Measurements from ENCODE around the gene CA7. TPM values are rescaled to one million over a fixed set of nuclear protein-coding genes. Genes with fewer than 3 reads are reported as not detected.

Gene CA7
- total RNA-seq, 4 donors from 2014 or later = not detected

DNA sequence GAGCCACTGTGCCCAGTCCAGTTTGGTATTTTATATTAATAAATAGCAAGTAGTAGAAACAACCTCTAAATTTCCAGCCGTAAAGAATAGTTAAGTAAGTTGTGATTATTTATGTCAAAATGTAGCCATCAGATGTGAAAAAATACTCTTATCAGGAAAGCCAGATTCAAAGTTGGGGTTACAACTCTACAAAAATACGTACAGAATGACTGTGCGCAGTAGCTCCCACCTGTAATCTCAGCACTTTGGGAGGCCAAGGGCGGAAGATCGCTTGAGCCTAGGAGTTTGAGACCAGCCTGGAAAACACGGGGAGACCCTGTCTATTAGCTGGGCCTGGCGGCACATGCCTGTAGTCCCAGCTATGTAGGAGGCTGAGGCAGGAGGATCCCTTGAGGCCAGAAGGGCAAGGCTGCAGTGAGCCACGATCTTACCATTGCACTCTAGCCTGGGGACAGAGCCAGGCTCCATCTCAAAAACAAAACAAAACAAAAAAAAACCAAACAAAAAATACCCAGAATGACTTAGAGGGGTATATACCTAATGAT, 37.8 kb downstream of the CA7 start:
- no peaks in the 10 kb centered on the region for H3K27me3 ChIP-seq
- H3K9me3 ChIP-seq = no peaks in the 10 kb centered on the region
- H3K4me3 ChIP-seq = peak overlapping the region in 1 of 4 donors; percentile 77
- H3K36me3 ChIP-seq = peaks cover 0 to 29% (median 0%) of the 10 kb centered on the region in 3 donors
- no peak for DNase-seq (ENCODE audit: low spot score in 2 of 2)
- peaks cover 0 to 42% (median 11%) of the 10 kb centered on the region in 4 donors for H3K4me1 ChIP-seq
- TF ChIP-seq POLR2A (IDR thresholded peaks at IDR 0.05) (no peak), EP300 (IDR thresholded peaks at IDR 0.05) (no peak)
- TF ChIP-seq, protein P1, sequence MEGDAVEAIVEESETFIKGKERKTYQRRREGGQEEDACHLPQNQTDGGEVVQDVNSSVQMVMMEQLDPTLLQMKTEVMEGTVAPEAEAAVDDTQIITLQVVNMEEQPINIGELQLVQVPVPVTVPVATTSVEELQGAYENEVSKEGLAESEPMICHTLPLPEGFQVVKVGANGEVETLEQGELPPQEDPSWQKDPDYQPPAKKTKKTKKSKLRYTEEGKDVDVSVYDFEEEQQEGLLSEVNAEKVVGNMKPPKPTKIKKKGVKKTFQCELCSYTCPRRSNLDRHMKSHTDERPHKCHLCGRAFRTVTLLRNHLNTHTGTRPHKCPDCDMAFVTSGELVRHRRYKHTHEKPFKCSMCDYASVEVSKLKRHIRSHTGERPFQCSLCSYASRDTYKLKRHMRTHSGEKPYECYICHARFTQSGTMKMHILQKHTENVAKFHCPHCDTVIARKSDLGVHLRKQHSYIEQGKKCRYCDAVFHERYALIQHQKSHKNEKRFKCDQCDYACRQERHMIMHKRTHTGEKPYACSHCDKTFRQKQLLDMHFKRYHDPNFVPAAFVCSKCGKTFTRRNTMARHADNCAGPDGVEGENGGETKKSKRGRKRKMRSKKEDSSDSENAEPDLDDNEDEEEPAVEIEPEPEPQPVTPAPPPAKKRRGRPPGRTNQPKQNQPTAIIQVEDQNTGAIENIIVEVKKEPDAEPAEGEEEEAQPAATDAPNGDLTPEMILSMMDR (IDR thresholded peaks at IDR 0.05) = no peak
- WGBS, 2 donors = 85 to 87% methylated on average over 8 of the region's 8 CpGs
- H3K27ac ChIP-seq = peak overlapping the region in 1 of 4 donors; percentile 88

DNA sequence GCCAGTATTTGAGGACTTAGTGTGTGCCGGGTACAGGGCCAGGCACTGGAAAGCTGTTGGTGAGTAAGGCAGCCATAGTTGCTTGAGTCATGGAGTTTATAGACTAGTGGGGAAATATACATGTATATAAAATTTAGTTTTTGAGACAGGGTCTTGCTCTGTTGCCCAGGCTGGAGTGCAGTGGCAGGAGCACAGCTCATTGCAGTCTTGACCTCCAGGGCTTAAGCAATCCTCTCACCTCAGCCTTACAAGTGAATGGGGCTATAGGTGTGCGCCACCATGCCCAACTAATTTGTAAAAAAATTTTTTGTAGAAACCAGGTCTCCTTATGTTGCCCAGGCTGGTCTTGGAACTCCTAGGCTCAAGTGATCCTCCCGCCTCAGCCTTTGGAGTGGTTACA, 38.5 kb downstream of the CA7 start:
- no peaks in the 10 kb centered on the region for H3K9me3 ChIP-seq
- DNase-seq (ENCODE audit: low spot score in 2 of 2) = no peak
- H3K36me3 ChIP-seq = peaks cover 0 to 29% (median 0%) of the 10 kb centered on the region in 3 donors
- no peak overlapping the region for H3K4me3 ChIP-seq
- H3K4me1 ChIP-seq = peaks cover 0 to 42% (median 11%) of the 10 kb centered on the region in 4 donors
- no peak overlapping the region for H3K27ac ChIP-seq
- WGBS, 2 donors = 90 to 91% methylated on average over 3 of the region's 3 CpGs
- H3K27me3 ChIP-seq = no peaks in the 10 kb centered on the region
- TF ChIP-seq, protein P1 (IDR thresholded peaks at IDR 0.05) = no peak
- TF ChIP-seq POLR2A (IDR thresholded peaks at IDR 0.05) = no peak
- no peak for TF ChIP-seq EP300 (IDR thresholded peaks at IDR 0.05)

DNA sequence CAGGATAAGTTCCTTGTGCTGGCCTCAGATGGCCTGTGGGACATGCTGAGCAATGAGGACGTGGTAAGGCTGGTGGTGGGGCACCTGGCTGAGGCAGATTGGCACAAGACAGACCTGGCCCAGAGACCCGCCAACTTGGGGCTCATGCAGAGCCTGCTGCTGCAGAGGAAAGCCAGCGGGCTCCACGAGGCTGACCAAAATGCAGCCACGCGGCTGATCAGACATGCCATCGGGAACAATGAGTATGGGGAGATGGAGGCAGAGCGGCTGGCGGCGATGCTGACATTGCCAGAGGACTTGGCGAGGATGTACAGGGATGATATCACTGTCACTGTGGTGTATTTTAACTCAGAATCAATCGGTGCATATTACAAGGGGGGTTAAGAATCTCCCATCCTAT, 41.3 kb downstream of the CA7 start:
- H3K4me1 ChIP-seq = peaks cover 0 to 36% (median 11%) of the 10 kb centered on the region in 4 donors

DNA sequence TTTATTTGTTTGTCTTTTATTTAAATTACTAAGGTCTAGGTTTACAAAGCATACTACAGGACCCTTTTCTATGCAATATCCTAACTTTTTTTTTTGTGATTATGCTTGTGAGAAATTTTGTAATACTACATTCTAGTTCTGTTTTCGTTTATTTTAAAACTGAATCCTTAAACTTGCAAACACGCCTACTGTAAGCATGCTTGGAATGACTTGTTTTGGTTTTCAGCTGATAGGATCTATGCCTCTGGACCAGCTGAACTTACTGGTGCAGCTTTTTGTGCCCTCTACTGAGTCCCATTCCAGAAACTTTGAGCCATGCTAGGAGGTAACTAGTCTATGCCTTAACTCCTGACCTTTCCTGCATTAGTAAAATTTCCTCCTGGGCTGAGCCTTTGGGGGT, 42.1 kb downstream of the CA7 start:
- no peaks in the 10 kb centered on the region for H3K9me3 ChIP-seq
- H3K4me1 ChIP-seq = peaks cover 0 to 31% (median 6%) of the 10 kb centered on the region in 4 donors
- H3K36me3 ChIP-seq = peaks cover 0 to 32% (median 0%) of the 10 kb centered on the region in 3 donors
- TF ChIP-seq, protein P1 (IDR thresholded peaks at IDR 0.05) = no peak
- TF ChIP-seq EP300 (IDR thresholded peaks at IDR 0.05) (no peak), POLR2A (IDR thresholded peaks at IDR 0.05) (no peak)
- no peak for DNase-seq (ENCODE audit: low spot score in 2 of 2)
- H3K4me3 ChIP-seq = no peak overlapping the region
- H3K27me3 ChIP-seq = no peaks in the 10 kb centered on the region
- no peak overlapping the region for H3K27ac ChIP-seq
- WGBS, 2 donors = 64 to 68% methylated on average over 2 of the region's 2 CpGs

More for the DNA sequence above, 41.3 kb downstream of the CA7 start:
- Histone ChIP-seq H3K36me3 (peaks cover 0 to 29% (median 0%) of the 10 kb centered on the region in 3 donors), H3K4me3 (no peak overlapping the region), H3K9me3 (no peaks in the 10 kb centered on the region), H3K27me3 (no peaks in the 10 kb centered on the region), H3K27ac (no peak overlapping the region)
- WGBS, 2 donors = 86 to 89% methylated on average over 12 of the region's 12 CpGs
- no peak for TF ChIP-seq EP300 (IDR thresholded peaks at IDR 0.05)
- TF ChIP-seq POLR2A (IDR thresholded peaks at IDR 0.05) = no peak
- TF ChIP-seq, protein P1 (IDR thresholded peaks at IDR 0.05) = no peak
- no peak for DNase-seq (ENCODE audit: low spot score in 2 of 2)

DNA sequence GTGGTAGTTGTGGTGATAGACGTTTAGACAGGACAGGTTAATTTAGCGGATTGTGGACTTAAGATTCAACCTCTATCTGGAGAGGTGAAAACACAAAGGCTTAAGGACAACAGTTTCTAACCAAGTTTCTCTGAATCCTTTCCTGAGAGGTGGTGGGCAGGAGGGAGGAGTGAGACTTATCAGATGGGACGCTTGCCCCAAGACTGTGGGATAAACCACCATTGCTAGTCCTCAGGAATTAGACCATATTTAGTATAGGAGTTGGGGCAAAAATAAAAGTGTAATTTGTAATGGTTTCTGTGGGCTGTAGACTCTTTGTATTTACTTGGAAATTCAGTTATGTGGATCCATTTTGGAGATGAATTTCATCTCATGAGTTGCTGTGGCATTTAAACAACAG, 42.7 kb downstream of the CA7 start:
- H3K4me3 ChIP-seq = no peak overlapping the region
- 74 to 78% methylated on average over 3 of the region's 3 CpGs for WGBS, 2 donors
- H3K4me1 ChIP-seq = peaks cover 0 to 25% (median 3%) of the 10 kb centered on the region in 4 donors
- peaks cover 0 to 37% (median 0%) of the 10 kb centered on the region in 3 donors for H3K36me3 ChIP-seq
- H3K27me3 ChIP-seq = no peaks in the 10 kb centered on the region
- no peaks in the 10 kb centered on the region for H3K9me3 ChIP-seq
- no peak overlapping the region for H3K27ac ChIP-seq
- no peak for TF ChIP-seq POLR2A (IDR thresholded peaks at IDR 0.05)
- no peak for TF ChIP-seq EP300 (IDR thresholded peaks at IDR 0.05)
- TF ChIP-seq, protein P1 (IDR thresholded peaks at IDR 0.05) = no peak
- no peak for DNase-seq (ENCODE audit: low spot score in 2 of 2)

All from tibial nerve (tissue), 4 donors.